CD4-positive, alpha-beta T cell treated with Interleukin-4 for 4 hours (primary cell): ENCODE data around the gene CSH1.
A peak's percentile ranks its signal among the peaks of the same experiment; 100 is the strongest.

ENCODE experiments used
- DNase-seq: peaks from one replicate; pipeline ENCODE4 v3.0.0-alpha.2; 2020

CSH1 gene

DNA sequence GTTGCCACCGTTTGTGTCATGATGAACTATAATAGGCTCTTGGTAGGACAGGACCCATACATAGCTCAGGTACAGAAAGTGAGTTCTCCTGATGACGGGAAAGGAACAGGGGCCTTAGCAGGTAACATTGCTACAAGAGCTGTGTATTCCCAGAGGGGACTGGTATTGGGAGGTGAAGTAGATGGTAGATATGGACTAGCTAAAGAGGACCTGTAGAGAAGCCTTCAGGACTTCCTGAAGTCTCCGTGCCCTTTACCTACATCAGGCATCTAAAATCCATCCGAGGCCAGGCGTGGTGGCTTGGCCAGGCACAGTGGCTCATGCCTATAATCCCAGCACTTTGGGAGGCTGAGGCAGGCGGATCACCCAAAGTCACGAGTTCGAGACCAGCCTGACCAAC lies 41.2 kb downstream of the CSH1 start:
- no peak for DNase-seq

DNA sequence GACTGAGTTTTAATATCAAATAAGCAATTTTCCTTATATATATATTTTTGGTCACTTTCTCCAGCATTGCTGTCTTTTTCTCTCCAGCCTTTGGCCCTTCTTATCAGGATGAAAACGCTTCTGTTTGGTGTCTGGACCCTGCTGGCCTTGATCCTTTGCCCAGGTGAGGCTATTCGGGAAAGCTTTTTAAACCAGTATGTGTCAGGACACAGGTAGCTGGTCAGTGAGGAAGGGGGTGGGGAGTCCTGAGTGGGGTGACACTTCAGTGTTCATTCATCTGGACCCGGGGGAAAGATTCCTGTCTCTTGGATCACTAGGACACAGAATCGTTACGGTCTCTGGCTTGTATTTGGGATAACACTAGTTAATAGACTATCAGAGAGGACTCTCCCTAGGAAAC lies 41.7 kb downstream of the CSH1 start:
- no peak for DNase-seq

DNA sequence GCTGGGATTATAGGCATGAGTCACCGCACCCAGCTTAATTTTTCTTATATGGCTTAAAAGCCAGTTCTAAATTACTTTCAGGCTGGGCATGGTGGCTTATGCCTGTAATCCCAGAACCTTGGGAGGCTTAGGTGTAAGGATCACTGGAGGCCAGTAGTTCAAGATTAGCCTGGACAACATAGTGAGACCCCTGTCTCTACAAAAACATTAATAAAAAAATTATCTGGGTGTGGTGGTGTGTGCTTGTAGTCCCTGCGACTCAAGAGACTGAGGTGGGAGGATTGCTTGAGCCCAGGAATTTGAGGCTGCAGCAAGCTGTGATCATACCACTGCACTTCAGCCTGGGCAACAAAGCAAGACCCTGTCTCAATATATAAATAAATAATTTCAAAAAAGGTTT lies 43.1 kb downstream of the CSH1 start:
- DNase-seq: no peak

DNA sequence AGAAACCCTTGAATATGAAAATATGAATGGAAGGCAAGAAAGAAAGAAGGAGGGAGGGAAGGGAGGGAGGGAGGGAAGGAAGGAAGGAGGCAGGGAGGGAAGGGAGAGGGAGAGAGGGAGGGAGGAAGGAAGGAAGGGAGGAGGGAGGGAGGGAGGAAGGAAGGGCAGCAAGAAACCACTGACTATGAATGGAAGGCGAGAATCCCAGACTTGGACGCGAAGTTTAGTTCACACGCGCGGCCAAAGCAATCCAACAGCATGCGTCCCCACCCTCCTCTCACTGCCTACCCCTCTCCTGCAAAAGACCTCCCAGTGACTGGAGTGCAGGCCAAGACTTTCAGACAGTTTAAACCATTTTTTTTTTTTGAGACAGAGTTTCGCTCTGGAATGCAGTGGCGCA lies 46.0 kb downstream of the CSH1 start:
- no peak for DNase-seq

DNA sequence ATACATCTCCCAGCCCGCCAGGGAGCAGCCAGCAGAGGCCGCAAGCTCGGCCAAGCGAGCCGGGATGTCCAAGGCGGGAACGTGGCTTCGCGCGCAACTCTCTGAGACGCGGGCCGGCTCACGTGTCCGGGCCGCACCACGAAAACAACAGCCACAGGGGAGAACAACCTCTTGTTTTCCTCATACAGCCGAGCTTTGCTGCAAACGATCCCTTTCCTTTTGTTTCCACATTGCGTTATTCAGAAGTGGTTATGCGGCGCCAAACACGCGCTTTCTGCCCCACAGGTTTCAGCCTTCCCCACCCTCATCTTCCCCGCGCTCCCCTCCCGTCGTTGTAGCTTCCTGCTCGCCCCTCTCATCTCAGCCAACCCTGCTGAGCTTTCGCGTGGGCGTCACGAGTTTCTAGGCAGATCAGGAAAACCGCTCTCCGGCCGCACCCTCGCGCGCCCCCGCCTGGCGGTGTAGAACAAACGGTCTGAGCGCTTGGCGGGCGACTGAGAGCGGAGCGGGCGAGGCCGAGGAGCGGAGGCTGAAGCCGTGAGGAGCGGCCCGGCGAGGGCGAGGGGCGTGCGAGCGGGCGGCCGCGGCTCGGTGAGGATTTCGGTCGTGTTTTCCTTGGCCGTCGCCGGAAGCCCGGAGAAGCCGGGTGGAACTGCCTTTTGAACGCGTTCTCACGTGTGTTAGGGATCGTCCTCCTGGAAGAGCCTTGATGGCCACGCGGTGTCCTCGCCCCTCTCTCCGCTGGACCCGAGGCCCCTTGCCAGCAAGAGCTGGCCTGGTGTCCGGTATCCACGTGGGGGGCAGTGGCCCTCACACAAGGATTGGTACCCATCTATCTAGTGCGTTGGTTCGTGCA lies 47.3 kb downstream of the CSH1 start:
- peak; percentile 91 for DNase-seq

DNA sequence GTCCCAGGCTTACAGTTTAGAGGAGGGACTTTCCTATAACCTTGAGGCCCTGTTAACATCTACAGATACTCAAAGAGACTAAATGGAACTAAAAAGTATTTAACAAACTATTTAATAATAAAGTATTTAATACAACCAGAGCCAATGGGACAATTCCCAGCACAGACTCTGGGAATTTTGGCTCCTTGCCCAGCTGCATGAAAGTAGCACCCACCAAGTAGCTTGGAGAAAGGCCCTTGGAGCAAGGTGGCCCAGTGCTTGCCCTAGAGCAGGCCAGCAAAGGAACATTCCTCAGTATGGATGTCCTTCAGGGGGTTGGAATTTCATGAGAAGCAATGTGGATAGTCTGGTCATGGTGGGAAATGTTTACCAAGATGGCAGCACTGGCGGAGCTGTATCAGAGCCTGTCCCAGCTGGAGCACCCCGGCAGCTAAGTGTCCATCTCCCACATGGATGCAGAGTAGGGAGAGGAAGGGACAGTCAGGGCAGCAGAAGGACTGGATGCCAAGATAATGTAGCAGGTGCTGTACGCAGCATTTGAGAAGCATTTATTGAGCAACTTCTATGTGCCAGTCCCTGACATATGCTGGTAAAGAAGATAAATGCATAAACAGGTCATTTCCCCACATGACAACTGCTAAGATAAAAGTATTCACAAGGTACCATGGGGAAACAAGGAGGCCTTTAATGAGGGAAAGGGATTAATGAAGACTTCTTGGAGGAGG lies 48.7 kb downstream of the CSH1 start:
- DNase-seq: no peak

DNA sequence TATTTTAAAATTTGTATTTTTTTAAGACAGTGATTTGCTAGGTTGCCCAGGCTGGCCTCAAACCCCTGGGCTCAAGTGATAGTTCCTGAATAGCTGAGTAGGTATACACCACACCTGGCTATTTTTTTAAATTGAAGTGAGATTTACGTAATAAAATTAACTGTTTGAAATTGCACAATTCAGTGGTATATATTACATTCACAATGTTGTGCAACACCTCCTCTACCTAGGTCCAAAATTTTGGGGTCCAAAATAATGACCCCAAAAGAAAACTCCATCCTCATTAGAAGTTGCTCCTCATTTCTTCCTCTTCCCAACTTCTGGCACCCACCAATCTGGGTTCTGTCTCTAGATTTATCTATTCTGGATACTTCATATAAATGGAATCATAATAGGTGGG lies 50.9 kb downstream of the CSH1 start:
- no peak for DNase-seq
